SK-N-SH (cell line): Measurements from ENCODE around the gene MED22. TPM values are rescaled to one million over a fixed set of nuclear protein-coding genes. Genes with fewer than 3 reads are reported as not detected.

Experiments
- CTCF ChIA-PET: fragments of 300-600, 350-600 bp; formaldehyde crosslinking; extraction: SDS; loops from one replicate; lab custom pipeline; 2021; lab: Yijun Ruan, JAX
- POLR2A ChIA-PET: fragments of 350-600 bp; sonication (Branson Sonifier 250); formaldehyde crosslinking; extraction: SDS; loops from one replicate; lab custom pipeline; 2020; ENCODE audit warnings: antibody characterized with exemption, inconsistent platforms; lab: Yijun Ruan, JAX
- DNase-seq: peaks from one replicate; pipeline ENCODE4 v3.0.0; 2012
- H2AFZ ChIP-seq: fragments of 200-600 bp; sonication (generic); 2 replicates; pipeline ENCODE4 v1.8.1; 2016; ENCODE audit warnings: antibody characterized with exemption, mild to moderate bottlenecking, low read depth
- H3F3A ChIP-seq: fragments of 200-600 bp; sonication (generic); replicated peaks from 2 replicates; pipeline ENCODE3; 2016; ENCODE audit warnings: antibody characterized with exemption, mild to moderate bottlenecking; ENCODE audit not compliant: insufficient read depth
- H3K27ac ChIP-seq, 2 experiments: fragments of 200-500 bp in 1 of 2; fragments of 200-600 bp in 1 of 2; sonication (Bioruptor generic) in 1 of 2; sonication (generic), shearing (Covaris generic) in 1 of 2; 2 replicates each; pipeline versions ENCODE4 v1.5.1 to v1.6.1; 2014 to 2016; ENCODE audit warnings: low read depth in 2 of 2, inconsistent platforms in 1 of 2, low read length in 1 of 2, mild to moderate bottlenecking in 1 of 2, mixed read lengths in 1 of 2
- H3K27me3 ChIP-seq: fragments of 200-600 bp; sonication (generic), shearing (Covaris generic); 2 replicates; pipeline ENCODE4 v1.6.1; 2016; ENCODE audit warnings: mixed run types; ENCODE audit not compliant: insufficient read depth
- H3K36me3 ChIP-seq, 2 experiments: fragments of 200-500 bp in 1 of 2; fragments of 200-600 bp in 1 of 2; sonication (Bioruptor generic) in 1 of 2; sonication (generic) in 1 of 2; replicated peaks in 1 of 2; 2 replicates each; pipeline versions ENCODE3 to v1.5.1; 2014 to 2016; ENCODE audit warnings: low read length in 1 of 2, mild to moderate bottlenecking in 1 of 2; ENCODE audit not compliant: insufficient read depth in 2 of 2, control insufficient read depth in 1 of 2
- H3K4me1 ChIP-seq, 2 experiments: fragments of 200-500 bp in 1 of 2; fragments of 200-600 bp in 1 of 2; sonication (Bioruptor generic) in 1 of 2; sonication (generic), shearing (Covaris generic) in 1 of 2; 2 replicates each; pipeline versions ENCODE4 v1.5.1 to v1.6.1; 2014 to 2016; ENCODE audit warnings: low read depth in 1 of 2, low read length in 1 of 2, mixed run types in 1 of 2; ENCODE audit not compliant: insufficient read depth in 2 of 2, control insufficient read depth in 1 of 2
- H3K4me2 ChIP-seq: fragments of 200-600 bp; sonication (generic), shearing (Covaris generic); 2 replicates; pipeline ENCODE4 v1.6.1; 2017; ENCODE audit warnings: mixed run types
- H3K4me3 ChIP-seq, 2 experiments: fragments of 200-500 bp in 1 of 2; fragments of 200-600 bp in 1 of 2; sonication (Bioruptor generic) in 1 of 2; sonication (generic), shearing (Covaris generic) in 1 of 2; 2 replicates each; pipeline versions ENCODE4 v1.5.1 to v1.8.1; 2014 to 2016; ENCODE audit warnings: low read depth in 2 of 2, inconsistent platforms in 1 of 2, low read length in 1 of 2, mild to moderate bottlenecking in 1 of 2, mixed read lengths in 1 of 2, moderate library complexity in 1 of 2
- H3K79me2 ChIP-seq: fragments of 200-600 bp; sonication (generic); 2 replicates; pipeline ENCODE4 v1.8.1; 2017; ENCODE audit warnings: mild to moderate bottlenecking; ENCODE audit not compliant: insufficient read depth
- H3K9ac ChIP-seq: fragments of 200-600 bp; sonication (generic); 2 replicates; pipeline ENCODE4 v1.6.1; 2017; ENCODE audit warnings: mixed run types
- H3K9me2 ChIP-seq: fragments of 200-600 bp; sonication (generic); 2 replicates; pipeline ENCODE4 v1.6.1; 2017; ENCODE audit warnings: mixed run types
- H3K9me3 ChIP-seq: fragments of 200-600 bp; sonication (generic); 2 replicates; pipeline ENCODE4 v1.6.1; 2017; ENCODE audit warnings: mixed run types, mild to moderate bottlenecking, moderate library complexity
- H4K20me1 ChIP-seq: fragments of 200-600 bp; sonication (generic); 2 replicates; pipeline ENCODE4 v1.6.1; 2017; ENCODE audit warnings: mild to moderate bottlenecking, mixed run types; ENCODE audit not compliant: insufficient read depth
- CHD2 ChIP-seq: fragments of 150-350 bp; IDR thresholded peaks from 2 replicates; pipeline ENCODE4 v1.6.1; 2018; ENCODE audit warnings: low read length; ENCODE audit not compliant: partially characterized antibody
- EZH2phosphoT487 ChIP-seq: fragments of 200-600 bp; sonication (generic); IDR thresholded peaks from 2 replicates; pipeline ENCODE4 v1.6.1; 2017; ENCODE audit warnings: low read depth, mixed run types, mild to moderate bottlenecking, antibody characterized with exemption, moderate library complexity, borderline replicate concordance
- FOSL2 ChIP-seq: IDR thresholded peaks from 2 replicates; pipeline ENCODE4 v1.4.0; 2012; ENCODE audit warnings: low read depth, mild to moderate bottlenecking, moderate library complexity, borderline replicate concordance
- FOXJ3 ChIP-seq: sonication (generic); formaldehyde crosslinking; IDR thresholded peaks from 2 replicates; pipeline ENCODE4 v1.5.1; 2020; ENCODE audit warnings: mild to moderate bottlenecking, missing genetic modification reagents
- FOXM1 ChIP-seq: IDR thresholded peaks from 2 replicates; pipeline ENCODE4 v1.4.0; 2012; ENCODE audit warnings: low read depth, mild to moderate bottlenecking
- GABPA ChIP-seq: IDR thresholded peaks from 2 replicates; pipeline ENCODE4 v1.4.0; 2012; ENCODE audit warnings: low read depth, mild to moderate bottlenecking
- GATA2 ChIP-seq: sonication (generic); formaldehyde crosslinking; IDR thresholded peaks from 2 replicates; pipeline ENCODE4 v1.5.0; 2020; ENCODE audit warnings: mild to moderate bottlenecking, missing genetic modification reagents
- NFIC ChIP-seq: IDR thresholded peaks from 2 replicates; pipeline ENCODE4 v1.4.0; 2012; ENCODE audit warnings: borderline replicate concordance
- POLR2AphosphoS5 ChIP-seq: IDR thresholded peaks from 2 replicates; pipeline ENCODE4 v1.6.1; 2012; ENCODE audit warnings: low read depth, low read length
- RAD21 ChIP-seq: IDR thresholded peaks from 2 replicates; pipeline ENCODE4 v1.6.1; 2012; ENCODE audit warnings: mild to moderate bottlenecking, low read length
- RFX5 ChIP-seq: IDR thresholded peaks from 2 replicates; pipeline ENCODE4 v1.6.1; 2012; ENCODE audit warnings: mild to moderate bottlenecking, improper control_type of control experiment, low read length
- SIN3A ChIP-seq: IDR thresholded peaks from 2 replicates; pipeline ENCODE4 v1.6.1; 2012; ENCODE audit warnings: low read depth, mild to moderate bottlenecking, low read length, moderate library complexity, borderline replicate concordance
- WGBS: methylation state at CpG from one replicate; pipeline ENCODE4 v1.1.6; 2017; ENCODE audit warnings: low lambda C conversion rate; 5-methylcytosine and 5-hydroxymethylcytosine counted together
- polyA plus RNA-seq, 3 experiments: library from polyadenylated mRNA; depleted of rRNA; stranded (reverse); fragments of >200 nt; gene quantifications; 2 replicates each; pipeline ENCODE4 v1.2.3, GENCODE V29; 2012
- TF ChIP-seq, protein P1 (sequence below): IDR thresholded peaks from 2 replicates; pipeline ENCODE4; 2012
- TF ChIP-seq, protein P2 (sequence below): fragments of 200-600 bp; sonication (generic); IDR thresholded peaks from 2 replicates; pipeline ENCODE4 v1.6.1; 2017; ENCODE audit warnings: antibody characterized with exemption, mild to moderate bottlenecking, moderate library complexity
- TF ChIP-seq, protein P3 (sequence below): IDR thresholded peaks from 2 replicates; pipeline ENCODE4 v1.6.1; 2012; ENCODE audit warnings: mild to moderate bottlenecking, low read depth, low read length, moderate library complexity
- TF ChIP-seq, protein P4 (sequence below): IDR thresholded peaks from 2 replicates; pipeline ENCODE4 v1.4.0; 2012; ENCODE audit warnings: low read depth, borderline replicate concordance

MED22 gene
- polyA plus RNA-seq, 1 of the 3 experiments (the other 2 are of a cell fraction), result 27.9 TPM

DNA sequence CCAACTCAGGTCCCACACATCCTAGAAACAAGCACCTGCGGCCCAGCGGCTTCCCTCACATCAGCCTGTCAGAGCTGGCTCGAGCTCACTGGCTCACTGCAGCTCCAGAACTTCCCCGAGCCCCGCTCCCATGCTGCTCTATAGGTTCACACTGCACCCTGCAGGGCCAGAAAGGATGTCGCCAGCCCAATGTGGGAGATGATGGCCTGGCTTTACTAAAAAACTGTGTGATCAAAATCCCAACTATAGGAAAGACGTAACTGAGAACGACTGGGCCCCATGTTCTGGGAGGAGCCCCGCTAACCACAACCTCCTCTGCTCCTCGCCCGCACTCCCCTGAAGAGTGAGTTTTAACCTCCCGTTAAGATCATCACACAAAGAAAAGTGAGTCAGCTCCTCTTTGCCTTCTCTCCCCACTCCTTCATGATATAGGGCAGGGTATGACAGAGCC lies 23.4 kb upstream of the MED22 start (continued):
- TF ChIP-seq EZH2phosphoT487, result no peak

DNA sequence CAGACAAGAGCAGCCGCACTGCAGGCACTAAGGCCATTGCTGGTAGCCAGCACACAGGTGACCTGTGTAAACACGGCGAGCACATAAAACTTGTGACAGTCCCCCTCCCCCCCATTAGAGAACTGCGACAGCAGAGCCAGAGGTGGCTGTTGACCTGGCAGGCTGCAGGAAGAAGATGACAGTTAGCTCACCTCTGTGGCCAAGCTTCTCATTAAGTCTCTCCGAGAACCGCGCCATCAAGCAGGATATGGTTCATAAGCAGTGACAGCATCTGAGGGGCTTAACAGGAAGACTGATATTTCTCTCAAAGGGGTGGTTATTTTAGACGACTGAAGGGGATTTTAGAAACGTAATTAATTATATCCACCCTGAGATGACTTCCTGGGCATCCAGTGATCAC lies 22.8 kb upstream of the MED22 start:
- peaks cover 5 to 44% of the 10 kb centered on the region in 2 experiments; a peak in 3 of 4 replicates for H3K4me1 ChIP-seq
- H3K9ac ChIP-seq, result no peak overlapping the region
- H3K36me3 ChIP-seq, result peaks cover 37 to 60% of the 10 kb centered on the region in 2 experiments
- H3K27ac ChIP-seq, result no peak overlapping the region
- peaks cover 95% of the 10 kb centered on the region for H4K20me1 ChIP-seq
- WGBS, result 89% methylated on average over 6 of the region's 9 CpGs
- H3K9me2 ChIP-seq, result no peaks in the 10 kb centered on the region
- no peak overlapping the region for H2AFZ ChIP-seq
- no peak overlapping the region for H3K4me2 ChIP-seq
- no peaks in the 10 kb centered on the region for H3K27me3 ChIP-seq
- no peak for DNase-seq
- no peaks in the 10 kb centered on the region for H3K9me3 ChIP-seq
- peaks cover 100% of the 10 kb centered on the region for H3K79me2 ChIP-seq
- CTCF ChIA-PET, result interaction anchor here (1.4 to 2.5 kb wide), 3 partner anchors 14 to 116 kb away, joined by 5 to 7 read pairs (median 6); partner anchors contain the start of genes SURF1 and SURF2
- POLR2A ChIA-PET, result interaction anchor here (1.1 kb wide), 1 partner anchor 17 kb away, joined by 3 read pairs; no protein-coding TSS in a partner anchor
- H3K4me3 ChIP-seq, result no peak overlapping the region
- TF ChIP-seq FOXJ3 (CRISPR knock-in tag), result no peak
- TF ChIP-seq, protein P1, sequence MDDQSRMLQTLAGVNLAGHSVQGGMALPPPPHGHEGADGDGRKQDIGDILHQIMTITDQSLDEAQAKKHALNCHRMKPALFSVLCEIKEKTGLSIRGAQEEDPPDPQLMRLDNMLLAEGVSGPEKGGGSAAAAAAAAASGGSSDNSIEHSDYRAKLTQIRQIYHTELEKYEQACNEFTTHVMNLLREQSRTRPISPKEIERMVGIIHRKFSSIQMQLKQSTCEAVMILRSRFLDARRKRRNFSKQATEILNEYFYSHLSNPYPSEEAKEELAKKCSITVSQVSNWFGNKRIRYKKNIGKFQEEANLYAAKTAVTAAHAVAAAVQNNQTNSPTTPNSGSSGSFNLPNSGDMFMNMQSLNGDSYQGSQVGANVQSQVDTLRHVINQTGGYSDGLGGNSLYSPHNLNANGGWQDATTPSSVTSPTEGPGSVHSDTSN, result no peak
- no peak for TF ChIP-seq SIN3A
- no peak for TF ChIP-seq POLR2AphosphoS5
- TF ChIP-seq RFX5, result no peak
- TF ChIP-seq, all 33 proteins: peak for 0
- no peaks in the 10 kb centered on the region for H3F3A ChIP-seq

DNA sequence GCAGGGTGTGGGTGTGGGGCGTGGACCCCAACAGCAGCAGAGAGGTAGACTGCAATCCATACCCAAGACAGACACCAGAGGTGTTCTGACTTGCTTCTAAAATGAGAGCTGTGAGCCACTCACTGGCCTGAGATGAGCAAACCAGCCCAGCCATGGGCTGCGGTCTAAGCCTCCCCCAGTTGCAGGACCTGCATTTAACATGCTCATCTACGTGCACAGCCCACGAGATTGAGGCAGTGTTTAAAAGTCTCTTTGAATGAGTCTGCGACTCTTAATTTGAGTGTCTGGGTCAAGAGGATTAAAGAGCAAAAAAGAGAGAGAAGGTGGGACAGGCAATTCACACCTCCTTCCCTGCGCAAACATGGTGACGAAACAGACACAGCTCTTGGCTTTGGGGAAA lies 22.0 kb upstream of the MED22 start:
- Histone ChIP-seq H3K4me2 (no peak overlapping the region), H3F3A (no peaks in the 10 kb centered on the region), H3K27ac (no peak overlapping the region; a peak in 1 of 4 replicates), H3K4me3 (no peak overlapping the region), H3K27me3 (no peaks in the 10 kb centered on the region), H4K20me1 (peaks cover 97% of the 10 kb centered on the region), H2AFZ (no peak overlapping the region), H3K9me2 (no peaks in the 10 kb centered on the region), H3K9me3 (no peaks in the 10 kb centered on the region), H3K9ac (no peak overlapping the region), H3K36me3 (peaks cover 43 to 67% of the 10 kb centered on the region in 2 experiments), H3K4me1 (peaks cover 5 to 44% of the 10 kb centered on the region in 2 experiments; a peak in 3 of 4 replicates), H3K79me2 (peaks cover 100% of the 10 kb centered on the region)
- POLR2A ChIA-PET, result no interaction called here
- DNase-seq, result no peak
- CTCF ChIA-PET, result interaction anchor here (2.4 to 2.5 kb wide), 2 partner anchors 33 to 116 kb away, joined by 6 to 7 read pairs; no protein-coding TSS in a partner anchor
- TF ChIP-seq, protein P2, sequence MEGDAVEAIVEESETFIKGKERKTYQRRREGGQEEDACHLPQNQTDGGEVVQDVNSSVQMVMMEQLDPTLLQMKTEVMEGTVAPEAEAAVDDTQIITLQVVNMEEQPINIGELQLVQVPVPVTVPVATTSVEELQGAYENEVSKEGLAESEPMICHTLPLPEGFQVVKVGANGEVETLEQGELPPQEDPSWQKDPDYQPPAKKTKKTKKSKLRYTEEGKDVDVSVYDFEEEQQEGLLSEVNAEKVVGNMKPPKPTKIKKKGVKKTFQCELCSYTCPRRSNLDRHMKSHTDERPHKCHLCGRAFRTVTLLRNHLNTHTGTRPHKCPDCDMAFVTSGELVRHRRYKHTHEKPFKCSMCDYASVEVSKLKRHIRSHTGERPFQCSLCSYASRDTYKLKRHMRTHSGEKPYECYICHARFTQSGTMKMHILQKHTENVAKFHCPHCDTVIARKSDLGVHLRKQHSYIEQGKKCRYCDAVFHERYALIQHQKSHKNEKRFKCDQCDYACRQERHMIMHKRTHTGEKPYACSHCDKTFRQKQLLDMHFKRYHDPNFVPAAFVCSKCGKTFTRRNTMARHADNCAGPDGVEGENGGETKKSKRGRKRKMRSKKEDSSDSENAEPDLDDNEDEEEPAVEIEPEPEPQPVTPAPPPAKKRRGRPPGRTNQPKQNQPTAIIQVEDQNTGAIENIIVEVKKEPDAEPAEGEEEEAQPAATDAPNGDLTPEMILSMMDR, result no peak
- TF ChIP-seq FOSL2 (no peak), GATA2 (CRISPR knock-in tag) (no peak), RFX5 (no peak), FOXM1 (no peak), EZH2phosphoT487 (no peak), CHD2 (no peak), GABPA (no peak), NFIC (no peak), RAD21 (no peak)
- TF ChIP-seq, protein P3, sequence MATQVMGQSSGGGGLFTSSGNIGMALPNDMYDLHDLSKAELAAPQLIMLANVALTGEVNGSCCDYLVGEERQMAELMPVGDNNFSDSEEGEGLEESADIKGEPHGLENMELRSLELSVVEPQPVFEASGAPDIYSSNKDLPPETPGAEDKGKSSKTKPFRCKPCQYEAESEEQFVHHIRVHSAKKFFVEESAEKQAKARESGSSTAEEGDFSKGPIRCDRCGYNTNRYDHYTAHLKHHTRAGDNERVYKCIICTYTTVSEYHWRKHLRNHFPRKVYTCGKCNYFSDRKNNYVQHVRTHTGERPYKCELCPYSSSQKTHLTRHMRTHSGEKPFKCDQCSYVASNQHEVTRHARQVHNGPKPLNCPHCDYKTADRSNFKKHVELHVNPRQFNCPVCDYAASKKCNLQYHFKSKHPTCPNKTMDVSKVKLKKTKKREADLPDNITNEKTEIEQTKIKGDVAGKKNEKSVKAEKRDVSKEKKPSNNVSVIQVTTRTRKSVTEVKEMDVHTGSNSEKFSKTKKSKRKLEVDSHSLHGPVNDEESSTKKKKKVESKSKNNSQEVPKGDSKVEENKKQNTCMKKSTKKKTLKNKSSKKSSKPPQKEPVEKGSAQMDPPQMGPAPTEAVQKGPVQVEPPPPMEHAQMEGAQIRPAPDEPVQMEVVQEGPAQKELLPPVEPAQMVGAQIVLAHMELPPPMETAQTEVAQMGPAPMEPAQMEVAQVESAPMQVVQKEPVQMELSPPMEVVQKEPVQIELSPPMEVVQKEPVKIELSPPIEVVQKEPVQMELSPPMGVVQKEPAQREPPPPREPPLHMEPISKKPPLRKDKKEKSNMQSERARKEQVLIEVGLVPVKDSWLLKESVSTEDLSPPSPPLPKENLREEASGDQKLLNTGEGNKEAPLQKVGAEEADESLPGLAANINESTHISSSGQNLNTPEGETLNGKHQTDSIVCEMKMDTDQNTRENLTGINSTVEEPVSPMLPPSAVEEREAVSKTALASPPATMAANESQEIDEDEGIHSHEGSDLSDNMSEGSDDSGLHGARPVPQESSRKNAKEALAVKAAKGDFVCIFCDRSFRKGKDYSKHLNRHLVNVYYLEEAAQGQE, result no peak
- TF ChIP-seq, protein P4, sequence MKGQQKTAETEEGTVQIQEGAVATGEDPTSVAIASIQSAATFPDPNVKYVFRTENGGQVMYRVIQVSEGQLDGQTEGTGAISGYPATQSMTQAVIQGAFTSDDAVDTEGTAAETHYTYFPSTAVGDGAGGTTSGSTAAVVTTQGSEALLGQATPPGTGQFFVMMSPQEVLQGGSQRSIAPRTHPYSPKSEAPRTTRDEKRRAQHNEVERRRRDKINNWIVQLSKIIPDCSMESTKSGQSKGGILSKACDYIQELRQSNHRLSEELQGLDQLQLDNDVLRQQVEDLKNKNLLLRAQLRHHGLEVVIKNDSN, result no peak
- TF ChIP-seq, protein P1, result no peak
- WGBS, result 91% methylated on average over 7 of the region's 7 CpGs
